Activated CD4-positive, alpha-beta T cell treated with anti-CD3 and anti-CD28 coated beads, Interleukin-2, amount 50 U/mL, for 24 hours (primary cell): Measurements from ENCODE around the gene AUH.
"Not testable (repeated sequence)": the region's sequence is repeated elsewhere in the genome, so short reads cannot be mapped to it uniquely, and the experiment has no call there.

Experiments used
- DNase-seq, 2 donors: peaks; one replicate each; pipeline ENCODE4 v3.0.0-alpha.2; 2020; ENCODE audit warnings: low read depth in 1 of 2, low spot score in 1 of 2

The AUH gene

DNA sequence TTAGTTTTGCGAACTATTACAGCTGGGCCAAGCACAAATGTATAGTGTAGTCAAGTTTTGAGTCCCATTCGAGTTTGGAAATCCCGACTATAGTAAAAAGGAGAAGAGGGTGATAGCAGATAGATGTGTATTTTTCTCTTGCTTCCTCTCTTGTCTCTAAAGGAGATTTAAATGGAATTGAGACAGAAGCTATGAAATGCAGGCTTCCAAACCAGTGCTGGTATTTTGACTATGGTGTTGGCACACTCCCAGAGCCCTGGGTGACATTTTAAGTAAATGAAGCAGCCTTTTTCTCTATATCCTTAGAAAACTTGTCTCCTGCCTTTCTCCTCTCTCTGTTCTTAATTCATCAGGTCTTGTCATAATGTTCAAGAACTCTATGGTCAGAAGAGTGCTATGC, 17.7 kb upstream of the AUH start:
- no peak for DNase-seq

DNA sequence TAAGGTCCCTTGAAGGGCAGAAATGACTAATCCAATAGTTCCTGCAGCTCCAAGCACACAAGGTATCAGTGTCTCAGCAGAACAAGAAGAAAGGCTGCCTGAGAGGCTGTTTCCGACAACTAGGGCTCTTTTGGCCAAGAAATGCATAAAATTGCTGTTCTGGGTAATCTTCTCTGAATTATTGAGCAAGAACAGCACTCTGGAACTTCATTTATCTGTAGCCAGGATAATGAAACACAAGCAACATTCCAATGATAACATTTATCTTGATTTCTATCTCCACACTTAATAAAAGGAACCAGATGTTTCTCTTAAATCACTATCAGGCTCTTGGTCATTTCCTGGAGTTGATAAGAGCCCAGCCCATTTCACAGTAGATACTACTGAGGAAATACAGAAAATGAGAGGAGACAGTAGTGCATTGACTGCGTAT, 17.0 kb upstream of the AUH start:
- no peak for DNase-seq

DNA sequence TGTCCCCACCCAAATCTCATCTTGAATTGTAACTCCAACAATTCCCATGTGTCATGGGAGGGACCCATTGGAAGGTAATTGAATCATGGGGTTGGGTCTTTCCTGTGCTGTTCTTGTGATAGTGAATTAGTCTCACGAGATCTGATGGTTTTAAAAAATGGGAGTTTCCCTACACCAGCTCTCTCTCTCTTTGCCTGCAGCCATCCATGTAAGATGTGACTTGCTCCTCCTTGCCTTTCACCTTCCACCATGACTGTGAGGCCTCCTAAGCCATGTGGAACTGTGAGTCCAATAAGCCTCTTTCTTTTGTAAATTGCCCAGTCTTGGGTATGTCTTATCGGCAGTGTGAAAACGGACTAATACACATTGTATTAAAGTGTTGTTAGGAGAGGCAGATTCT, 16.3 kb upstream of the AUH start:
- not testable (repeated sequence) for DNase-seq

GRCh38 chr9:91376239-91376638, 14.5 kb upstream of the AUH start:
- no peak for DNase-seq

DNA sequence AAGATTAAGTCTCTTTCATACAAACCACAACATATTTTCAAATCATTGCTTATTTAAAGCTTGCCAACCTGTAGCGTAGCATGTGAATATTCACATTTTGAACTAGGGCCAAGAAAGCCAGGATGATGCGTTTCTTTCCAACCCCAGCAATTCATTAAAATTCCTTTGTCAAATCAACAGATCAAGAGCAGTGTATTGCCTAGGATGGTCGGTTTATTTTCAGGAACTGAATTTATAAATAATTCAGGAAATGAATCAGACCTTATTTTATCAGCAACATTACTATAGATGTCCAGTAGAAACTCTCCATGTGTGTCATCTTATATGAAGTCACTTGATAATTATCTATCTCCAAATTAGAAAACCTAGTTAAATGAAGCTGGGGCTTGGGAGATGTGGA, 13.2 kb upstream of the AUH start:
- DNase-seq = no peak

GRCh38 chr9:91371894-91372293, 10.2 kb upstream of the AUH start:
- DNase-seq = no peak

DNA sequence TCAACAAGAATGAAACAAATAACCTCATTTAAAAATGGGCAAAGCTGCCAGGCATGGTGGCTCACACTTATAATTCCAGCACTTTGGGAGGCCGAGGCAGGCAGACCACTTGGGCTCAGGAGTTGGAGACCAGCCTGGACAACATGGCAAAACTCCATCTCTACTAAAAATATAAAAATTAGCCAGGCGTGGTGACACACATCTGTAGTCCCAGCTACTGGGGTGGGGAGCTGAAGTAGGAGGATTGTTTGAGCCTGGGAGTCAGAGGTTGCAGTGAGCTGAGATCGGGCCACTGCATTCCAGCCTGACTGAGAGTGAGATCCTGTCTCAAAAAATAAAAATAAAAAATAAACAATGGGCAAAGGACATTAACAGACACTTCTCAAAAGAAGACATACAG, 8.3 kb upstream of the AUH start:
- DNase-seq = not testable (repeated sequence)

GRCh38 chr9:91364702-91365101, 3.0 kb upstream of the AUH start:
- no peak for DNase-seq

GRCh38 chr9:91364005-91364404, 2.3 kb upstream of the AUH start:
- no peak for DNase-seq

GRCh38 chr9:91362051-91362611, 413 bp upstream of the AUH start:
- DNase-seq = peak in 1 of 2 donors; percentile 11

DNA sequence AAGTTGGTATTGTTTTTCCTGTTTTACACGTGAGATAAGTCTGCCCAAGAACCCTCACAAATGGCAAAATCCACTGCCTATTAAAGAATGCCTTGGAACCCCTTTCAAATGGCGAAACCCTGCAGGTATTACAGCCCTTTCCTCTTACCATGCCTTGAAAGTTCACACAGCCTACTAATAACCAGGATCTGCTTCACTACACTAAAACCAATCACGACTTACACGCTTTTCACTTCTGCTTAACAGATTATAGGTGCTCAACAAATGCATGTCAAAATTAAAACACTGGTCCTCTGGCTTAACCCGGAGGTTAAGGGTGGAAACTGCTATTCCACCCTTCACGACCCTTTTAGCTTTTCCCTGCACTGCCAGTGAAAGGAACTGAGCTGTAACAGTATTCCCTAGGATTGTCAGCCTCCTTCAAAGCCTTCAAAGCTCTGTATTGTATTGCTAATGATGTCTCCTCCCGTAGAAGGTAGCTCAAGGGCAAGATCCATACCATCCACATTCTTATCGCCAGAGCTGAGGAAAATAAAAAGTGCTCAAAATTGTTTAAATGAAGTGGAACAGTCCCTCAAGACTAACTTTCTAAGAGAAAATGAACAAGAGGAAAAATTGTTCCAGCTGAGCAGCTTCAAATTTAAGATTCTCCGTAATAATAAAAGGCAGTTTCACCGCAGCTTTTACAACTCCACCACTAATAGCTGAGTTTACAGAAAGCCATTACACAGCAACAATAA, 997 bp downstream of the AUH start:
- no peak for DNase-seq

DNA sequence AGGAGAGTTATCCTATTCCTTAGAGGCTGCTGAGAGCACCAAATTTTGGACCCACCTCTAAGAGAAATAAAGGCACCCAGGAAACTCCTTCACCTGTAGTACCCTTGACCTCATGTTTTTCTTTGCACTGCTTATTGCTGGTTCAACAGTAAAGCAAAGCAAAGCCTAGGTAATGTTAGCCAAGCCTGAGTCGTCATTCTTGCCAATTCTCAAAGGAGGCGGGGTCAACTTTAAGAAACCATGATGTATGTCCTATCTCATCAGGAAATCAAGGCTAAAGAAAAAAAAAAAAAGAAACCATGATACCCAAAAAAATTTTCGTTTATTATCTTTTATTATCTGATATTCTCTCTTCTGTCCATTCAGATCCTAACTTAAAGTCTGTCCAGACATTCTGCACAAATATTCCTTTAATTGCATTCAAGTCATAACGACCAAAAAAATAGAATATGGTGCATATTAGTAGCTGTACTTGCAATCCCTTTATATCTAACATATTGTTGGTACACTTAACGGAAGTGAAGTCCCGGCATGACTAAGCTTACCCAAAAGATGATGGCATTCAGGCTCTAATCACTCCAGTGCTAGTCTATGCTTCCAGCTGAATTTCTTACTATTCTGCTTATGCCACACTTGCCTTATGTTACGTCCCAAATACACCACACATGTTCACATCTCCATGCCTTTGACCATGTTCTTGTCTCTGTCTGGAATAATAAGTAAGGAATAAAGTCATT, 1.8 kb downstream of the AUH start:
- DNase-seq = no peak

GRCh38 chr9:91359083-91359482, 2.6 kb downstream of the AUH start:
- DNase-seq = no peak

DNA sequence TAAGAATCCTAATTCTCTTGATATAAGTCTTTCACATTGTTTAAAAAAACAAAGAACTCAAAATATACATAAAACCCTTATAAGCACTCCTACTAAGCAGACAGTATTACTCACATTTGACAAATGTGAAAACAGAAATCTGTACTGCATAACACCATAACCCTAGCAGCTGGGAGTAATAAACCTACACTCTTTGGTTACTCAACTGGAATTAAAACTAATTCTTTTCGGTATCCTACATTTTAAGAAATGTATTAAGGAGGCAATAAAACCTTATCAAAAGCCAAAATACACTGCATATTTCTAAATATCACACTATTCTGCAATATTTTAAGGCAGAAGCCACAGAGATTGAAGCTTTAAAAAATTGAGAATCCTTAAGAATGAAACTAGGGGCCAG, 6.8 kb downstream of the AUH start:
- DNase-seq = no peak

GRCh38 chr9:91349115-91349555, 12.6 kb downstream of the AUH start:
- no peak for DNase-seq

- no peak for DNase-seq
These were observed 13.4 kb downstream of the AUH start for GRCh38 chr9:91348191-91348807.

DNA sequence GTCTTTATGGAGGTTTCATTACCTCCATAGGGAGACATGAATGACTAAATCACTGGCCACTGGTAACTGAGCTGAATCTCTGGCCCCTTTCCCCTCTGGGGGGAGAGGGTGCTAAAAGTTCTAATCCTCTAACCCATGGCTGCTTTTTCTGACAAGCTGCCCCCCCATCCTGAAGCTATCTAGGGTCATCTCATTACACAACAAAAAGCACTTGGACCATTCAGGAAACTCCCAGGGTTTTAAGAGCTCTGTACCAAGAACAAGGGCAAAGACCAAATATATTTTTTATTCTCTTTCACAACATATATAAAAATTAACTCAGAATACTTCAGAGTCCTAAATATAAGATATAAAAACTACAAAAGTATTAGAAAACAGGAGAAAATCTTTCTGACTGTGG, 14.3 kb downstream of the AUH start:
- DNase-seq = no peak

GRCh38 chr9:91346644-91347043, 15.1 kb downstream of the AUH start:
- DNase-seq = no peak

DNA sequence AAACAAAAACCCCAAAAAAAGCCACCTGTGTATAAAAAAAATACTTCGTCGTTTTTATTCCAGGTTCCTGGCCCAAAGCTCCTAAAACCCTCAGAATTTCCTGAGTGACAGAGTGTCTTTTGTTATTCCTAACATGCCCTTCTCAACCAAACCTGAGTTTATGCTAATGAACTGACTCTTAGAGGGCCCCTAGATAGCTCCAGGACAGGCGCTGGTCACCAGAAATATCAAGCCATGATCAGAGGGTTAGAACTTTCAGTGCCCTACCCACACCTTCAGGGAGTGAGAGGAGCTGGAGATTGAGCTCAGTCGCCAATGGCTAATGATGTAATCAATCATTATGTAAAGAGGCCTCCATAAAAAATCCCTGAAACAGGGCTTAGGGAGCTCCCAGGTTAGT, 15.7 kb downstream of the AUH start:
- no peak for DNase-seq

DNA sequence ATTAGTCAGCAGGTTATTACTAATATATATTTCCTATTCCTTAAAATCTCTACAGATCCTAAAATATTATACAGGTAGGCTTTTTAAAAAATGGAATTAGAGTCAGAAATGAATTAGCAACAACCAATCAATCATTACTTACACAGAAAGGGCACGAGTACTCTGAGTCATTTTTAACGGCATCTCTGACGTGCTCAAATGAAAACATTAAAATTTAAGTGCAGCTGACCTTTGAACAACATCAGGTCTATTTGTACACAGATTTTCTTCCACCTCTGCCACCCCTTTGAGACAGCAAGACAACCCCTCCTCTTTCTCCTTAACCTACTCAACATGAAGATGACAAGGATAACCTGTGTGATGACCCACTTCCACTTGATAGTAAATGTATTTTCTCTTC, 19.1 kb downstream of the AUH start:
- DNase-seq = no peak

DNA sequence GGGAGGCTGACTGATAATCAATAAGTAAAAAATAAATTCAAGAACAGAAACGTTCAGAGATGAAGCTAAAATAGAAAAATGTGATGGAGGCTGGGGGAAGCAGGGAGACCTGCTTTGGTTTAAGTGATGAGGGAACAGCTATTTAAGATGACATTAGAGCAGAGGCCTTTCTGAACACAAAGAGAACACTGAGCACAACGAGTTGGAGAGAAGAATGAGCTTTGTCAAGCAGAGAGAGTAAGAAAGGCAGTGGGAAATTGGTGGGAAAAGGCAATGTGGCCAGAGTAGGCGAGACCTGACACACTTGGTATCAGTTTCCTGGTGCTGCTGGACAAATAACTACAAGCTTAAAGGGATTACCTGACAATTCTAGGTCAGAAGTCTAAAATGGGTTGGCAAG, 20.0 kb downstream of the AUH start:
- DNase-seq = no peak

GRCh38 chr9:91341258-91341746, 20.4 kb downstream of the AUH start:
- no peak for DNase-seq
